GM12891 (cell line): ENCODE data around the gene NUDT2.

Experiments used
- DNase-seq: peaks from one replicate; pipeline ENCODE4 v3.0.0; 2011; ENCODE audit warnings: low spot score; ENCODE audit not compliant: insufficient read length
- FAIRE-seq: peaks from 2 replicates; lab custom pipeline; 2011; peaks lifted over from hg19 to GRCh38; lab: Jason Lieb, UNC
- PAX5 ChIP-seq: IDR thresholded peaks from 2 replicates; pipeline ENCODE4 v1.6.1; 2011; ENCODE audit warnings: low read length, moderate library complexity, mild to moderate bottlenecking; ENCODE audit not compliant: insufficient read depth, severe bottlenecking
- POLR2A ChIP-seq: IDR thresholded peaks from 2 replicates; pipeline ENCODE4 v1.6.1; 2011; ENCODE audit warnings: low read depth, low read length, control low read depth
- POLR2AphosphoS5 ChIP-seq: IDR thresholded peaks from 2 replicates; pipeline ENCODE4 v1.6.1; 2011; ENCODE audit warnings: low read depth, low read length, control low read depth
- POU2F2 ChIP-seq: IDR thresholded peaks from 2 replicates; pipeline ENCODE4 v1.6.1; 2011; ENCODE audit warnings: low read depth, mild to moderate bottlenecking, control low read depth, low read length, moderate library complexity
- SPI1 ChIP-seq: IDR thresholded peaks from 2 replicates; pipeline ENCODE4 v1.6.1; 2011; ENCODE audit warnings: low read depth, low read length, control low read depth
- TAF1 ChIP-seq: IDR thresholded peaks from 2 replicates; pipeline ENCODE4 v1.6.1; 2011; ENCODE audit warnings: low read depth, low read length, control low read depth

NUDT2 gene

DNA sequence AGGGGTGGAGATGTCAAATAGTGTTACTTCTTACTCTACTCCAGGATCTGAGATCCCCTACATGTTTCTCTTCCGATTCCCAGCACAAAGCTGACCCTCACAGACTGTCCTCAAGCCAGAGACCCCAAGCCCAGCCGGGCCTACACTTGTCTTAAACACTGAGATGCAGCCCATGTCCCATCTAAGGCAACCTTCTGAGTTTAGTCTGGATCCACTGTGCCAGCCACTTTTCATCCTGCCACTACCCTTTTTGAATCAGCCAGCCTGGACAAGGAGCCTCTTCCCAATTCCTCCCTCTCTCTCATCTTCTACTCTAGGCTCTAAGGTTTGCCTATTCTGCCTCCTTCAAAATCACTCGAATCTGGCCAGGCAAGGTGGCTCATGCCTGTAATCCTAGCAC lies 53.5 kb downstream of the NUDT2 start:
- FAIRE-seq (no peak), DNase-seq (no peak)

DNA sequence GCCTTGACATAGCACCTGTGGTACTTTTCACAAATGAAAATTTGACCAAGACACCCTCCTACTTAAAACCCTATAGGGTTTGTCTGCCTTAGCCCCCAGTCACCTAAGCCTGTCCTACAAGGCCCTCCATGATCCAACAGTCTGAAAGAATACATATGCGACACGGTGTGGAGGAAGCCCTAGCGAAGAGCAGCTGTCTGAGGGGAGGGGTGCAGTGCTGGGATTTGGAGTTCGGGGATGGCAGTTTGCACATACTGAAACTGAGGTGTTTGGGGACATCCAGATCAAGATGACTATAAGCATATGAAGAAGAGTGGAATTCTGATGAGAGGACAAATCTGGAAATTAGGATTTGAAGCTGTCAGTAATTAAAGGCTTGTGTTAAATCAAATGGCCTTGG lies 54.5 kb downstream of the NUDT2 start:
- no peak for FAIRE-seq
- DNase-seq = no peak
- TF ChIP-seq POLR2AphosphoS5 (no peak), PAX5 (no peak), POLR2A (no peak), SPI1 (no peak), POU2F2 (no peak), TAF1 (no peak)

More for the DNA sequence above, 53.5 kb downstream of the NUDT2 start:
- TF ChIP-seq SPI1 (no peak), PAX5 (no peak), POU2F2 (no peak), POLR2AphosphoS5 (no peak), TAF1 (no peak), POLR2A (no peak)

DNA sequence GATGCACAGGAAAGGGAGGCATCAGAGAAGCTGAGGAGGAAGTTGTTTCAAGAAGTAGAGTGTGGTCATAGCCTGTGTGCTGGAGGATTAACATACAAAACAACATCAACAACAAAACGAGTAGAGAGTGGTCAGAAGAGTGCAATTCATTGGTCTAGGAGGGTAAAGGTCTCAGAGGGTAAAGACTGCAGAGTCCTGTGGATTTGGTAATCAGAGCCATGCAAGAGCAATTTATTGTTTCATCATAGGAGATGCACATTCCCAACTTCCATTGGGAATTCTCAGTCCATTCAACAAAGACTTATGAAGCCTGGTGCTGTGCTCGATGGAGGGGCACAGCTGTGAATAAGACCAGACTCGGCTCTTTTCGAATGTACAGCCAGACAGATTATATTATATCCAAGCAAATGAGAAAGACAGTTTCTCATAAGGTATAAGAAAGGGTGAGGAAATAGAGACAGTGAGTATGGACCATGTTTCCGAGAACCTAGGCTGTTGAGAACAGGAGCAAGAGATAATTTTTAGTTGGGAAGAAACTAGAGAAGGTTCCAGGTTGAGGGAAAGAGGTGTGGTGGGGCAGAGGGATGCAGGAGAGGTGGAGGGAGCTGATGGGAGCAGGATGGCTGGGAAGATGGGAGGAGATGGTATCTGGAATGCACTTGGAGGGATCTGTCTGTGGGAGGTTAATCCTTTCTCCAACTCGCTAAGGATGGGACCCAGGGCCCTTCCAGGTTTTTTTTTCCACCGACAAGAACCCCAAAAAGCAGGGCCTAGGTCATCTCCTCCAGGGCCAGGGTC lies 55.2 kb downstream of the NUDT2 start:
- TF ChIP-seq PAX5 (no peak), POU2F2 (no peak), POLR2A (no peak), POLR2AphosphoS5 (no peak), TAF1 (no peak), SPI1 (no peak)
- DNase-seq (no peak), FAIRE-seq (no peak)

DNA sequence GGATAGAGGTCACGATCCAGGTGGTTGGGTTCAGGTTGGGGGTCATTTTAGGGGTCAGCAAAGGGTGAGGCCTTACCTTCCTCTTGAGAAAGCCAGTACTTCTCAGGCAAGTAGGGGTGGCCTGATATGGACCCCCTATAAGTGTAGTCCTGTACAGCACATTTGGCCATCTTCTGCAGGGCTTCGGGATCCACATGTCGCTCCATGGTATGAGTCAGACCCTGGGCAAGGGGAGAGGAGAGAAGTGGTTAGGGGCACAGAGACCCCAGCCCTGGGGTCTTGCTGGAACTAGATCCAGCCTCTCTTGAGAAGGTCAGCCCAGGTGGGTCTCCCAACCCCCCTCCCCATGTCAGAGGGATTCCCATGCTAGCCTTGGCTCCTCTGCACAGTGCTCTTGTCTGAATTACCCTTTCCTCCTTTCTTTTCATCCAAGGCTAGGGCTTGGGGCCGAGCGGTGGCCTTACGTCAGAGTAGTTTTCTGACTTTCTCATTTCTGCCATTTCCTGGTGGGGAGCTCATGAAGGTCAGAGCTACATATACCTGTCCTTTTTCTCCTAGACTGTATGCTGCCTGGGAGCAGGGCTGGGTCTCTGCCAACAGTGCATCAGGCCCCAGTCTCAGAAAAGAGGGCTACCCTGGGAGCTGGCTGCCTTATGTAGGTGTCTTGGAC lies 56.3 kb downstream of the NUDT2 start:
- DNase-seq (no peak), FAIRE-seq (no peak)
- no peak for TF ChIP-seq PAX5
- TF ChIP-seq TAF1 = no peak
- TF ChIP-seq POLR2AphosphoS5 = no peak
- TF ChIP-seq POU2F2 = no peak
- no peak for TF ChIP-seq SPI1
- no peak for TF ChIP-seq POLR2A

DNA sequence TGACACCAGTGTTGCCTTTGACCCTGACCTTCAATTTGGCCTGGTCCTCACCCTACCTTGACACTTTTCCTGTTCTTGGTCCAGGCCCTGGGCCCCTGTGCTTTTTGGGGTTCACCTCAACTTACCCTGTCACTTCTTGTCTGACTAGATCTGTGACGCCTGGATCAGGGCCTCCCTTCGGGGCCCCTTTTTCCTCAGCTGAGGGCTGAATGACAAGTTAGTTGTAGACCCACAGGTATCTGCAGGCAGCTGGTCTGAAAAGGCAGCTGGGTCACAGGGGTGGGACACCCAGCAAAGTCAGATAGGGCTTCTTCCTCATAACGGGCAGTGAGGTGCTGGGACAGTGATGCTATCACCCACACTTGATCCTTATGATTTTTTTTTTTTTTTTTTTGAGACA lies 57.3 kb downstream of the NUDT2 start:
- no peak for DNase-seq
- no peak for FAIRE-seq
- TF ChIP-seq POLR2AphosphoS5 = no peak
- TF ChIP-seq SPI1 = no peak
- no peak for TF ChIP-seq POLR2A
- no peak for TF ChIP-seq TAF1
- no peak for TF ChIP-seq PAX5
- TF ChIP-seq POU2F2 = no peak

DNA sequence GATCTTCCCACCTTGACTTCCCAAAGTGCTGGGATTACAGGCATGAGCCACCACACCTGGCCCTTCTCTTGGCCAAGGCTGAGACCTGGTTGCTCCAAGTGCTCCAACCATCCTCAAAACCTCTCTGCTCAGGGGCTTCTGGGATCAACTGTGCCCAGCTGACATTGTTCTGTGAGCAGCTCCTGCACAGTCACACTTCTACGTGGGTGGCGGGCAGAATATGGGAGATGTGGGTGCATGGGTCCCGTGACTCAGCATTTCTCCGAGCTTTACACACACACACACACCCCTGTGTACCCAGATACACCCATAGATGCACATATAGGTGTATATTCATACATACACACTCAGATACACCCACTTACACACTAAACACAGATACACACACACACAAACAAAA lies 57.9 kb downstream of the NUDT2 start:
- TF ChIP-seq POU2F2 (no peak), POLR2AphosphoS5 (no peak), POLR2A (no peak), TAF1 (no peak), SPI1 (no peak), PAX5 (no peak)
- FAIRE-seq = no peak
- no peak for DNase-seq

DNA sequence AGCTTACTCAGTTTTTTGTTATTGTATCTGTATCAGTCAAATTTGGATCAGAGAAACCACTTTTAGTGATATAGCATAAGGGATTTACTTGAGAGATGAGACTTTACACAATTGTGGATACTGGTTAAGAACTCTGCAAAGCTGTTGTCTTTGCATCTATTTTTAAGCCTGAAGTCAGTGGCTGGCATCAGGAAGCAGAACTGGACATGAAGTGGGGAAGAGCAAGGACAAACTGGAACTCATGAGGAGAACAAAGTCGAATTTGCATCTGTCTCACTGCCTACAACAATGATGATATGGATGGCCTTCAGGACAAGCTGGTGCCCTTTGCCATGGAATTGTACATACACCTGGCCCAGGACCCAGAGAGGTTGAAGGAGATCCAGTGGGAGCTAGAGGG lies 63.1 kb downstream of the NUDT2 start:
- FAIRE-seq = no peak
- TF ChIP-seq POU2F2 (no peak), POLR2A (no peak), SPI1 (no peak)
- no peak for DNase-seq
